ENCODE measurements around the gene VCP.

The VCP gene

DNA sequence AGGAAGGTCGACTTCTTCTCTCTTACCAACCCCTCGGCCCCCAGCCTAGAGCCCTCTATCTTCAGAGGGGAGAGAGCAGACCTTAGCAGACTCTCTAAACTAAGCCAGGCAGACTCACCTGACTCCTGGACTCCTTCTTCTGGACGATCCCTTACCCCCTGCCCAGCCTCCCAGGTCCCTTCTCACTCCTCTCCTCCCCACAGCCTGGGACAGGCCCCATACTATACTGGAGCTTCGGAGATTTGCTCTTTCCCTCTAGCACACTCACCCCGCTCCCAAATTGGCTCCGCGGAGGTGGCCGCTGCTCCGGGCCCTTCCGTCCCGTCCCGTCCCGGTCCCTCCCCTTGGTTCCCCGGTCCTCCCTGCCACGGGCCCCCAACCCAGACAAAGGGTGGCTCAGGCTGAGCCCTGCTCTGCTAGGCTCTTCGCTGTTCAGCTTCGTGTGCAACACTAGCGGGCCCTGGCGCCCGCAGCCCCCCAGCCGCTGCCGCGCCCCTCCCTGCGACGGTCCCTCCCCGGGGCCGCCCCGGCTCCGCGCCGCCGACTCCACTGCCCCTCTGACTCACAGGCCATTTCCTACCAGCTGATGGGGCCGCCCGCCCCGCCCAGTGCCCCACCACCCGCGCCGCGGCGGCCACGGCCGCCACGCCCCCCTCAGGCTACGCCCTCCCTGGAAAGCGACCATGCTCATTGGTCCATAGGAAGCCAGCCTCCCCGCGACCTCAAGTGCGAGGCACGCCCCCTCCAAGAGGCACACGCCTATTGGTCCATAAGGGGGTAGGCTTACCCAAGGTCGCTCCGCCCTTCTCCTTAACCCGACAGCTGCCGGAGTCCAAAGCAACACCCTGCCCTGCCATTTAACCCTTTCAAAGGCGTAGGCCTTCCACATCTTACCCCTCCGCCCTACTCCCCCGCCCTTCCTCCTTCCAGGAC lies 38.8 kb upstream of the VCP start:
- Histone ChIP-seq H3K27ac (ENCODE audit: extremely low read depth, low read depth, low read length) (no peak overlapping the region; the same call in 1 of the 2 replicates), H3K4me1 (ENCODE audit: control insufficient read depth, insufficient read depth, low read length) (peaks cover 15% of the 10 kb centered on the region), H3K9me3 (ENCODE audit: control insufficient read depth, insufficient read depth, low read depth, low read length) (no peaks in the 10 kb centered on the region), H3K4me3 (ENCODE audit: low read depth, low read length) (peak overlapping the region; percentile 65), H3K36me3 (ENCODE audit: control insufficient read depth in 2 of 2, insufficient read depth in 1 of 2, low read length in 2 of 2) (peaks cover 0 to 24% of the 10 kb centered on the region in 2 experiments; a peak in 1 of 3 replicates)
- ChIA-PET POLR2A (interaction anchor here (0.5 to 2.5 kb wide), 8 partner anchors 9 to 122 kb away, joined by 3 to 23 read pairs (median 4); partner anchors contain the start of genes DNAJB5, FANCG, PIGO and STOML2), CTCF (interaction anchor here (0.7 to 1.4 kb wide), 9 partner anchors 9 to 351 kb away, joined by 3 to 8 read pairs (median 4); partner anchors contain the start of genes PIGO and STOML2)
- no peak for TF ChIP-seq GLI2 (tag by site-specific recombination; IDR thresholded peaks at IDR 0.05; ENCODE audit: borderline replicate concordance, low read depth)
- TF ChIP-seq ZNF544 (tag by site-specific recombination; IDR thresholded peaks at IDR 0.05), result no peak
- peak; percentile 98 for TF ChIP-seq KLF10 (tag by site-specific recombination; IDR thresholded peaks at IDR 0.05)
- TF ChIP-seq ZNF677 (tag by site-specific recombination; IDR thresholded peaks at IDR 0.05), result no peak
- no peak for TF ChIP-seq REST (tag by site-specific recombination; IDR thresholded peaks at IDR 0.05)
- TF ChIP-seq HOXC10 (CRISPR knock-in tag; IDR thresholded peaks at IDR 0.05), result no peak
- no peak for TF ChIP-seq ZNF777 (tag by site-specific recombination; IDR thresholded peaks at IDR 0.05; ENCODE audit: borderline replicate concordance)
- peak; percentile 41; the same call in 1 of the 2 replicates for TF ChIP-seq PATZ1 (tag by site-specific recombination; IDR thresholded peaks at IDR 0.05)
- TF ChIP-seq ZNF24 (tag by site-specific recombination; IDR thresholded peaks at IDR 0.05), result no peak
- no peak for TF ChIP-seq ZNF16 (tag by site-specific recombination; IDR thresholded peaks at IDR 0.05; ENCODE audit: low read depth)
- TF ChIP-seq, protein P1, sequence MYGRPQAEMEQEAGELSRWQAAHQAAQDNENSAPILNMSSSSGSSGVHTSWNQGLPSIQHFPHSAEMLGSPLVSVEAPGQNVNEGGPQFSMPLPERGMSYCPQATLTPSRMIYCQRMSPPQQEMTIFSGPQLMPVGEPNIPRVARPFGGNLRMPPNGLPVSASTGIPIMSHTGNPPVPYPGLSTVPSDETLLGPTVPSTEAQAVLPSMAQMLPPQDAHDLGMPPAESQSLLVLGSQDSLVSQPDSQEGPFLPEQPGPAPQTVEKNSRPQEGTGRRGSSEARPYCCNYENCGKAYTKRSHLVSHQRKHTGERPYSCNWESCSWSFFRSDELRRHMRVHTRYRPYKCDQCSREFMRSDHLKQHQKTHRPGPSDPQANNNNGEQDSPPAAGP (tag by site-specific recombination; IDR thresholded peaks at IDR 0.05), result no peak
- TF ChIP-seq, protein P2, sequence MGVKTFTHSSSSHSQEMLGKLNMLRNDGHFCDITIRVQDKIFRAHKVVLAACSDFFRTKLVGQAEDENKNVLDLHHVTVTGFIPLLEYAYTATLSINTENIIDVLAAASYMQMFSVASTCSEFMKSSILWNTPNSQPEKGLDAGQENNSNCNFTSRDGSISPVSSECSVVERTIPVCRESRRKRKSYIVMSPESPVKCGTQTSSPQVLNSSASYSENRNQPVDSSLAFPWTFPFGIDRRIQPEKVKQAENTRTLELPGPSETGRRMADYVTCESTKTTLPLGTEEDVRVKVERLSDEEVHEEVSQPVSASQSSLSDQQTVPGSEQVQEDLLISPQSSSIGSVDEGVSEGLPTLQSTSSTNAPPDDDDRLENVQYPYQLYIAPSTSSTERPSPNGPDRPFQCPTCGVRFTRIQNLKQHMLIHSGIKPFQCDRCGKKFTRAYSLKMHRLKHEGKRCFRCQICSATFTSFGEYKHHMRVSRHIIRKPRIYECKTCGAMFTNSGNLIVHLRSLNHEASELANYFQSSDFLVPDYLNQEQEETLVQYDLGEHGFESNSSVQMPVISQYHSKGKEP (tag by site-specific recombination; IDR thresholded peaks at IDR 0.05), result no peak
- no peak for TF ChIP-seq ZNF629 (tag by site-specific recombination; IDR thresholded peaks at IDR 0.05)
- TF ChIP-seq, protein P3, sequence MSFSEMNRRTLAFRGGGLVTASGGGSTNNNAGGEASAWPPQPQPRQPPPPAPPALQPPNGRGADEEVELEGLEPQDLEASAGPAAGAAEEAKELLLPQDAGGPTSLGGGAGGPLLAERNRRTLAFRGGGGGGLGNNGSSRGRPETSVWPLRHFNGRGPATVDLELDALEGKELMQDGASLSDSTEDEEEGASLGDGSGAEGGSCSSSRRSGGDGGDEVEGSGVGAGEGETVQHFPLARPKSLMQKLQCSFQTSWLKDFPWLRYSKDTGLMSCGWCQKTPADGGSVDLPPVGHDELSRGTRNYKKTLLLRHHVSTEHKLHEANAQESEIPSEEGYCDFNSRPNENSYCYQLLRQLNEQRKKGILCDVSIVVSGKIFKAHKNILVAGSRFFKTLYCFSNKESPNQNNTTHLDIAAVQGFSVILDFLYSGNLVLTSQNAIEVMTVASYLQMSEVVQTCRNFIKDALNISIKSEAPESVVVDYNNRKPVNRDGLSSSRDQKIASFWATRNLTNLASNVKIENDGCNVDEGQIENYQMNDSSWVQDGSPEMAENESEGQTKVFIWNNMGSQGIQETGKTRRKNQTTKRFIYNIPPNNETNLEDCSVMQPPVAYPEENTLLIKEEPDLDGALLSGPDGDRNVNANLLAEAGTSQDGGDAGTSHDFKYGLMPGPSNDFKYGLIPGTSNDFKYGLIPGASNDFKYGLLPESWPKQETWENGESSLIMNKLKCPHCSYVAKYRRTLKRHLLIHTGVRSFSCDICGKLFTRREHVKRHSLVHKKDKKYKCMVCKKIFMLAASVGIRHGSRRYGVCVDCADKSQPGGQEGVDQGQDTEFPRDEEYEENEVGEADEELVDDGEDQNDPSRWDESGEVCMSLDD (tag by site-specific recombination; IDR thresholded peaks at IDR 0.05), result no peak
- TF ChIP-seq ZNF169 (tag by site-specific recombination; IDR thresholded peaks at IDR 0.05), result no peak
- TF ChIP-seq ZNF221 (tag by site-specific recombination; IDR thresholded peaks at IDR 0.05; ENCODE audit: borderline replicate concordance), result no peak
- TF ChIP-seq YY2 (tag by site-specific recombination; IDR thresholded peaks at IDR 0.05), result no peak
- no peak for TF ChIP-seq ZNF174 (tag by site-specific recombination; IDR thresholded peaks at IDR 0.05)
- peak; percentile 98 for TF ChIP-seq ZNF580 (tag by site-specific recombination; IDR thresholded peaks at IDR 0.05)
- TF ChIP-seq, protein P4, sequence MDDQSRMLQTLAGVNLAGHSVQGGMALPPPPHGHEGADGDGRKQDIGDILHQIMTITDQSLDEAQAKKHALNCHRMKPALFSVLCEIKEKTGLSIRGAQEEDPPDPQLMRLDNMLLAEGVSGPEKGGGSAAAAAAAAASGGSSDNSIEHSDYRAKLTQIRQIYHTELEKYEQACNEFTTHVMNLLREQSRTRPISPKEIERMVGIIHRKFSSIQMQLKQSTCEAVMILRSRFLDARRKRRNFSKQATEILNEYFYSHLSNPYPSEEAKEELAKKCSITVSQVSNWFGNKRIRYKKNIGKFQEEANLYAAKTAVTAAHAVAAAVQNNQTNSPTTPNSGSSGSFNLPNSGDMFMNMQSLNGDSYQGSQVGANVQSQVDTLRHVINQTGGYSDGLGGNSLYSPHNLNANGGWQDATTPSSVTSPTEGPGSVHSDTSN (CRISPR knock-in tag; IDR thresholded peaks at IDR 0.05), result no peak
- no peak for TF ChIP-seq ZNF530 (tag by site-specific recombination; IDR thresholded peaks at IDR 0.05; ENCODE audit: low read depth)
